Globus pallidus (tissue), 1 donor: Measurements from ENCODE around the gene OTOG.
A peak's percentile ranks its signal among the peaks of the same experiment; 100 is the strongest.

ENCODE experiments used
- DNase-seq: peaks from one replicate; pipeline ENCODE4 v3.0.0-alpha.2; 2015; ENCODE audit warnings: low spot score

Gene OTOG

GRCh38 chr11:17547051-17547577, at the start of gene OTOG:
TSS of gene OTOG (plus strand) at chr11:17547259. CDS start at chr11:17547373, 114 bp downstream.
- no peak for DNase-seq

GRCh38 chr11:17498058-17498457, 49.0 kb upstream of the OTOG start:
- no peak for DNase-seq

GRCh38 chr11:17498475-17498874, 48.6 kb upstream of the OTOG start:
- DNase-seq, result no peak

GRCh38 chr11:17500673-17501072, 46.4 kb upstream of the OTOG start:
- DNase-seq, result no peak

- DNase-seq, result no peak
Measured at GRCh38 chr11:17502630-17503029, 44.4 kb upstream of the OTOG start.

DNA sequence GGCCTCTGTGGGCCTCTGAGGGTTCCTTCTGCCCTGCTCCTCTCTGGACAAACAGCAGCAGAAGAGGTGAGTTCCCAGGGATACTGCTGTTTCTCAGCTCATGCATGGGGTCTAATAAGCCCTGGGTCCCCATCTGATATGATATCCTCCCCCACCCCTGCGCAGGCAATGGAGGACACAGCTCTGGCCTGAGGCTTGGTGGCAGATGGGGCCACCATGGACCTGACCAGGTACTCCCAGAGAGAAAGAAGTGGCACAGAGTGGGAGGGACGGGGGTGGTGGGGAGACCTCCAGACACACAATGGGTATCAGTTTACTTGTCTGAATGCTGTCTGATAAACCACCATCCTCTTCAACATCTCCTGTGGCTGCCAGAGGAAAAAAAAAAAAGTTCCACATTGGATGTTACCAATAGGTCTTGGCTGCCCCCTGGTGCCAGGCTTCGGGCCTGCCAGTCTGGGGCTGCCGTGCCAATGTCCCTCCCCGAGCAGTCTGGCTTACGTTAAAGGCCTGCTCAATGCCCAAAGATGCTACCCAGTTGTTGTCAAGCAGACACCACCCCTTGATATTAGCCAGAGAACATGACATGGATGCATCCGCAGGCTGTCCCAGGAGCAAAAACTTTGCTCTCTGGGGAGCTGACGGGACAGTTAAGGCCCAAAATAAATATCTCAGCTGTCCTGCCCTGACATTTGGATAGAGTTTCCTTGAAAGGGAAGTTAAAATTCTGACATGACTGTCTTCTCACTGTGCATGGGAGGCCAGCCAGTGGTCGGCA, 42.5 kb upstream of the OTOG start:
- DNase-seq, result peak; percentile 76

DNA sequence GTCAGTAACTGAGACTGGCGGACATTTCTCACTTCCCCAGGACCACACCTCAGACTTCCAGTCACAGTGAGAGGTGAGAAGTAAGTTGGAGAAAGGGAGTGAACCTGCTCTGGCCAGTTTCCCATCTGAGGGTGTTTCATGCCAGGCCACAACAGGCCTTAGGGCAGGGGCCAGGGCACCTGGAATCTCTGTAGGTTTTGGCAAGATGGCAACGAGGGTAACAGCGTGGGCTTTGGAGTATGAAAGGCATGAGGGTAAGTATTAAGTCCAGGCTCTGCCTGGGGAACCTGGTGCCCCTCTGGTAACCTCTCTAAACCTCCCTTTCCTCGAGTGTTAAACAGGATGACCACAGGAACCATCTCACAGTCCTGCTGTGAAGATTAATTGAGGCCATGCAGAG, 41.9 kb upstream of the OTOG start:
- no peak for DNase-seq

DNA sequence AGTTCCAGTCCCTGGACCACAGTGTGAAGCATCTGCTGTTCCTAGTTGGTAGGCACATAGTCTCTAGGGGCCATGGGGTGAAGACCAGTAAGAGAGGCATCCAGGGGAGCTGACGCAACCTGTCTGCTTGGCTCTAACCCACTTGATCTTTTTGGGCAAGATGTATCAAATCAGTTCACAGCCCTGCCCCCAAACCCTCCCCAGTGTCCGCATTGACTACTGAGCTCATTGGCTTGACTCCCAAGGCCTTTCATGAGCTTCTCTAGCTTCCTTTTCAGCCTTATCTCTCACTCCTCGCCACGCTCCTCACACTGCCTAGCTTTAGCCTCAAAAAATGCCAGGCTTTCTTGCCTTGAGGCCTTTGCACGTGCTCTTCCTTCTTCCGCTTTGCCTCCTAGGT, 40.7 kb upstream of the OTOG start:
- DNase-seq, result no peak

GRCh38 chr11:17506942-17507341, 40.1 kb upstream of the OTOG start:
- DNase-seq, result no peak

DNA sequence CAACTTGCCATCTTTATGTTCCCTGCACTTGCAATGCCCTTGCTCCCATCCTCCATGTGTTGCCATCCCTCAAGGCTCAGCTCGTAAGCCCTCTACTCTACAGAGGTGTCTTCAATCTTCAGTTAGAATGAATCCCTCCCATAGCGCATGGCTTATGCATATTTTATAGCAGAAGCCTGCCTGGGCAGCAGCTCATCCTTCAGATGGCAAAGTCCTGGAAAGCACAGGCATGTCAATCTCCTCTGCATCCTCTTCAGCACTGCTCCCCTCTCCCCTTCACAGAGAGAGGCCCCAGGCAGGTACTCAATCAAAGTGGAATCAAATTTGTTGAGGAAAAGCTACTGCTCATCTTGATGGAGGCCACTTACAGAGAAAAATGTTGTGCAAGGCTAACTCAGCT, 39.3 kb upstream of the OTOG start:
- no peak for DNase-seq

DNA sequence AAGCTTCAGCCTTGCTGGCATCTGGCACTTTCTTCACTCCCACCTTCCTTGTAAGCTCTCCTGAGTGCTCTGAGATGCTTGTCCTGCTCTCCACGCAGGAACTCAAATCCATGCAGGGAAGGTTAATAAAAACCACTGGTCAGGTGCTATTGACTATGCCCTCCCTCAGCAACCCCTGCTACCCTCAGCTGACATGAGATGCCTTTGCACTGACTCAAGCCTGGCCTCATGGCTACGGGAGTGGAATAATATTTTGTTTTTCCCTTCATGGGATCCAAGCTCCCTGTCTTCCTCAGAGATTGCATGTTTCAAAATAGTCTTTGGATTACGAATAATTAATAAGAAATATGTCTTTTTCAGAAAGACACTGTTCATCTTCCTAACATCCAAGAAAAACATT, 38.8 kb upstream of the OTOG start:
- no peak for DNase-seq

GRCh38 chr11:17508791-17509190, 38.3 kb upstream of the OTOG start:
- DNase-seq, result no peak

DNA sequence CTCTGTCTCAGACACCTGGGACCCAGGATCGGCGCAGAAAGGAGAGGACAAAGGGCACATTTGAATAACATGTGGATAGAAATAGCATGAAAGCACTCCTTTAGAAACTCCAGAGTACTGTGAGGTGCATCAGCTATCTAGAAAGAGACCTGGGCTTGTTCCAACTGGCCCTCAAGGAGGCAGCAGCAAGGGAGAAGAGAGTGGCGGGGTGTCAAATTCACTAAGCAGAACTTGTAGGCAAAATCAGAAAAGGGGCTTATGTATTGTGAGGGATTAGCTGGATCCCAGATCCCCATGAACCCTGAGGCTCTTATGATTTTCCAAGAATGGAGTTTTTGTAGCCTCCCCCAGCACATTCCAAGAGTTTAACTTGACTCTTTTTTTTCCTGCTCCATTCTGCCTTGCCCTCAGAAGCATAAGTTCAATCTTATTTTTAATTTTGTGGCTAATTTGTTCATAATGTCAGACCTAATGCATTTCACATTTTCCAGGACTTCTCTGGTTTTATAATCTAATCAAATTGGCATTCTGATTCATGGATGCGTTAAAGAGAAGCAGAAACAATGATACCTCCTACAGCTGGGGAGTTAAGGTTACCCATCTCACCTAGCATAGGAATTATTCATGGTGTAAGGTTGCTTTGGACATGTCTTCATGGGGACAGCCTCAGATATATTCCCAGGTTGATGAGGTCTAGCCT, 36.4 kb upstream of the OTOG start:
- no peak for DNase-seq

DNA sequence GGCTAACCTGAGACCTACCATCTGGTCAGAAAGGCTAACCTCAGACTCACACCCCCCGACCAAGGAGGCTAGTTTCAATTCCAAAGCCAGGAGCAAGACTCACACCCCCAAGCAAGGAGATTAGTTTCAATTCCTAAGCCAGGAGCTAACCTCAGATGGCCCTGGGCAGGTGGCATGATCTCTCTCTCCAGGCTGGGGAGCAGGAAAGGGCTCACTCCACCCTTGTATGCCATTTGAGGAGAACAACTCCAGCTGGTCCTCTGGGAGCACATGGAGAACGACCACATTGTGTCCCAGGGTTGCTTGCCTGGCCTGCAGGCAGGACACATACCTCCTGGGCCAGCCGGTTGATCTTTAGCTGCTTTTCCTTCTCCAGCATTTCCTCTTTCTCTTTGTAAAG, 35.5 kb upstream of the OTOG start:
- no peak for DNase-seq

GRCh38 chr11:17512101-17512500, 35.0 kb upstream of the OTOG start:
- DNase-seq, result no peak

GRCh38 chr11:17513853-17514252, 33.2 kb upstream of the OTOG start:
- DNase-seq, result no peak

DNA sequence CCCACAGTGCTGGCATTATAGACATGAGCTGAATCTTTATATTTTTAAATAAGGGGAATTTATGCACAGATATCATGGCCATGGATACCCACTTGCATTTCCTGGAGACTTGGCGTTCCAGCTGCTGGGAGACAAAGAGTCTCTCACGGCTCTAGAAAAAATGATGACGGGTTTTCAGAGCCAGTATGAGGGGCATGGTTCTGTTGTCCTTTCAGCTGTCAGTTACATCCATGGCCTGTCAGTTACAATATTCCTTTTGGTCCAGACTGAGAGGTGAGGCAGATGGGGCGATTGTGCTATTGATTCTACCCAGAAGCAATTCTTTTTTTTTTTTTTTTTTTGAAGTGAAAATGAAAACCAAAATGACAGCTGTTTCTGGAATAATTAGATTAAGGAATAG, 32.6 kb upstream of the OTOG start:
- no peak for DNase-seq

- DNase-seq, result no peak
Measured at GRCh38 chr11:17515443-17516176, 31.4 kb upstream of the OTOG start.

DNA sequence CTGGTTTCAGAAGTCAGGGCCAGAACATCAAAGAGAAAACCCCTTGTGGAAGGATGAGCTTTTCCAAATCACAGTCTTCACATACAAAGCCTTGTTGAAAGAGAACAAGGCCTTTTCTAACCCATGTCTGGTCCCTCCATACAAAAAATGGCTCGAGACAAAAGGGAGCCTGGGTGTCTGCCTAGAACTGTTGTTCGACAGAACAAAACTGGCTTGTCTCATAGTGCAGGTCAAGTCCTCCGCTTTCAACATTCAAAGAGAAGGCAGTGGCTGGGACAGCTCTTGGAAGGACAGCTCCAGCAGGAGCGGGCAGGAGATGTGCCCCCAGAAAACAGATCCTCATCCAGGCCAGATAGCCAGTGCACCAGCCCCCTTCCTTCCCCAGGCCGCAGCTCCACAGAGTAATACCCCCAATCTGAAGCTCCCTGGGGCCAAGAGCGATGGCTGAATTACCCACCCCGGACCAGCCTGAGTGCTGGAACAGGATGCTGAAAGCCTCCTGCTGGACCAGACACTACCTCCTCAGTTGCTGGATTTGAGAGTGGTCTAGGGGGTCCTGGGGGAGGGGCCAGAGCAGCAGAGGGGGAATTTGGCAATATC, 30.4 kb upstream of the OTOG start:
- DNase-seq, result peak; percentile 92

- no peak for DNase-seq
Measured at GRCh38 chr11:17517186-17517585, 29.9 kb upstream of the OTOG start.

- no peak for DNase-seq
Measured at GRCh38 chr11:17518366-17518765, 28.7 kb upstream of the OTOG start.
